Osteocyte (in vitro differentiated cells): Measurements from ENCODE around the gene ADRB2. TPM values are rescaled to one million over a fixed set of nuclear protein-coding genes. Genes with fewer than 3 reads are reported as not detected.

ENCODE experiments used
- DNase-seq: peaks from one replicate; pipeline ENCODE4 v3.0.0; 2021; ENCODE audit warnings: mixed read lengths; ENCODE audit not compliant: unreplicated experiment; ENCODE audit errors: extremely low spot score
- H3K27ac Mint-ChIP-seq: one replicate; pipeline ENCODE4 v1.8.0; 2021; ENCODE audit warnings: mild to moderate bottlenecking, mixed read lengths; ENCODE audit not compliant: unreplicated experiment
- H3K27me3 Mint-ChIP-seq: one replicate; pipeline ENCODE4 v1.8.0; 2021; ENCODE audit warnings: mixed read lengths; ENCODE audit not compliant: unreplicated experiment
- H3K36me3 Mint-ChIP-seq: one replicate; pipeline ENCODE4 v1.8.0; 2021; ENCODE audit warnings: mixed read lengths; ENCODE audit not compliant: unreplicated experiment
- H3K4me1 Mint-ChIP-seq: one replicate; pipeline ENCODE4 v1.8.0; 2021; ENCODE audit warnings: mixed read lengths; ENCODE audit not compliant: unreplicated experiment
- H3K4me3 Mint-ChIP-seq: one replicate; pipeline ENCODE4 v1.8.0; 2021; ENCODE audit warnings: mild to moderate bottlenecking, moderate library complexity, mixed read lengths; ENCODE audit not compliant: unreplicated experiment
- H3K9me3 Mint-ChIP-seq: one replicate; pipeline ENCODE4 v1.8.0; 2021; ENCODE audit warnings: mixed read lengths; ENCODE audit not compliant: unreplicated experiment
- CTCF ChIP-seq: fragments of 200-600 bp; sonication (generic); IDR thresholded peaks from 2 replicates; pipeline ENCODE4 v1.5.0; 2021; ENCODE audit warnings: antibody characterized with exemption, mild to moderate bottlenecking, moderate library complexity
- total RNA-seq: library from RNA; stranded (reverse); gene quantifications from 2 replicates; pipeline ENCODE4 v1.2.1, GENCODE V29; 2021

The ADRB2 gene
- total RNA-seq, 1 donor from 2014 or later = 7.1 TPM

- no peak for DNase-seq
- no peaks in the 10 kb centered on the region for H3K9me3 Mint-ChIP-seq
- H3K4me1 Mint-ChIP-seq = peaks cover 45% of the 10 kb centered on the region
- H3K36me3 Mint-ChIP-seq = no peaks in the 10 kb centered on the region
- no peak for TF ChIP-seq CTCF
- H3K4me3 Mint-ChIP-seq = no peak overlapping the region
- H3K27me3 Mint-ChIP-seq = no peaks in the 10 kb centered on the region
- peak overlapping the region; percentile 36 for H3K27ac Mint-ChIP-seq
Measured at GRCh38 chr5:148858106-148858505, 31.7 kb downstream of the ADRB2 start.

GRCh38 chr5:148858547-148858946, 32.1 kb downstream of the ADRB2 start:
- no peak for TF ChIP-seq CTCF
- H3K27me3 Mint-ChIP-seq = no peaks in the 10 kb centered on the region
- no peaks in the 10 kb centered on the region for H3K36me3 Mint-ChIP-seq
- peaks cover 46% of the 10 kb centered on the region for H3K4me1 Mint-ChIP-seq
- H3K9me3 Mint-ChIP-seq = no peaks in the 10 kb centered on the region
- DNase-seq = no peak
- H3K4me3 Mint-ChIP-seq = no peak overlapping the region
- peak overlapping the region; percentile 36 for H3K27ac Mint-ChIP-seq

GRCh38 chr5:148859703-148860102, 33.3 kb downstream of the ADRB2 start:
- Mint-ChIP-seq H3K27ac (no peak overlapping the region), H3K4me1 (peaks cover 56% of the 10 kb centered on the region), H3K9me3 (no peaks in the 10 kb centered on the region), H3K36me3 (no peaks in the 10 kb centered on the region), H3K27me3 (no peaks in the 10 kb centered on the region), H3K4me3 (no peak overlapping the region)
- DNase-seq = no peak
- no peak for TF ChIP-seq CTCF

GRCh38 chr5:148860599-148860998, 34.2 kb downstream of the ADRB2 start:
- TF ChIP-seq CTCF = no peak
- Mint-ChIP-seq H3K4me1 (peaks cover 50% of the 10 kb centered on the region), H3K27ac (no peak overlapping the region), H3K9me3 (no peaks in the 10 kb centered on the region), H3K4me3 (no peak overlapping the region), H3K27me3 (no peaks in the 10 kb centered on the region), H3K36me3 (no peaks in the 10 kb centered on the region)
- no peak for DNase-seq

GRCh38 chr5:148861088-148861487, 34.7 kb downstream of the ADRB2 start:
- no peak overlapping the region for H3K27ac Mint-ChIP-seq
- no peaks in the 10 kb centered on the region for H3K27me3 Mint-ChIP-seq
- no peak overlapping the region for H3K4me3 Mint-ChIP-seq
- no peaks in the 10 kb centered on the region for H3K9me3 Mint-ChIP-seq
- H3K4me1 Mint-ChIP-seq = peaks cover 46% of the 10 kb centered on the region
- DNase-seq = no peak
- TF ChIP-seq CTCF = no peak
- H3K36me3 Mint-ChIP-seq = no peaks in the 10 kb centered on the region
